GM21576 (cell line): ENCODE measurements around the gene NPIPA7.
"Not testable (repeated sequence)": the region's sequence is repeated elsewhere in the genome, so short reads cannot be mapped to it uniquely, and the experiment has no call there.

Experiments
- ATAC-seq: cut with Tn5 transposase; IDR thresholded peaks from one replicate; pipeline ENCODE4 v1.9.1; 2021; ENCODE audit warnings: mild to moderate bottlenecking, moderate library complexity; ENCODE audit not compliant: unreplicated experiment

The NPIPA7 gene

DNA sequence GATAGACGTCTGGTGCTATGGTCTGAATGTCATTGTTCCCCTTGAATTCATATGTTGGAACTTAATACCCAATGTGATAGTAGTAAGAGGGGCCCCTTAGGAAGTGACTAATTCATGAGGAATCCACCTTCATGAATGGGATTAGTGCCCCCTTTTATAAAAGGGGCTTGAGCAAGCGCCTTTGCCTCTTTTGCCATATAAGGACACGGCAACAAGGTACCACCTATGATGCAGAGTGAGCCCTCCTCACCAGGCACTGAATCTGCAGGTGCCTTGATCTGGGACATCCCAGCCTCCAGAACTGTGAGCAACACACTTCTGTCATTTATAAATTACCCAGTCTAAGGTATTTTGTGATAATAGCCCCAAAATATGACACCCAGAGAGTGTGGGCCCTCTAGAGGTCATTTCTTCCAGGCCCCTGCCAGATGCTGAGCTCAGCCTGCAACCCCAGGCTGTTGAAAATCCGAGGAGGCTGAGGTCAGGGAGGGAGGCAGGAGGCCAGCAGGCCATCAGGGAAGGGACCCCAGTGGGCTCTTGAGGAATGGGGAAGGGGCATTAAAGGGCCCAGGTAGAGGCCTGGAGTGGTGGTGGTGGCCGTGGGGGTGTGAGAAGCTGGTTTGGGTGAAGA lies 39.1 kb downstream of the NPIPA7 start:
- not testable (repeated sequence) for ATAC-seq

DNA sequence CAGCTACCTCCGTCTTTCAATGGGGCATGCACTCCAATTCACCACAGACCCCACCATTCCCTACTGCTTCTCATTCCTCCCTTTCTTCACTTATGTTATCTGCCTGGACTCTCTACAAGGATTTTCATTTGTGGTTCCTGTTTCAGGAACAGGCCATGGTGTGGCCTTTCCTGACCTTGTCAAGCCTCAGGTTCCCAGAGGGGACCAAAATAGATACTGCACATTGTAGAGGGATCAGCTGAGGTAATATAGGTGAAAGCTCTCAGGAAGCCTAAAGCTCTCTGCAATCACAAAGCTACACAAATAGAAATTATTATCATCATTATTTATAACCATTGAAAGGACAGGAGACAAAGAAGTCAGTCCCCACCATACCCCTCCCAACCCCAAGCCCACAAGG lies 41.6 kb downstream of the NPIPA7 start:
- not testable (repeated sequence) for ATAC-seq

DNA sequence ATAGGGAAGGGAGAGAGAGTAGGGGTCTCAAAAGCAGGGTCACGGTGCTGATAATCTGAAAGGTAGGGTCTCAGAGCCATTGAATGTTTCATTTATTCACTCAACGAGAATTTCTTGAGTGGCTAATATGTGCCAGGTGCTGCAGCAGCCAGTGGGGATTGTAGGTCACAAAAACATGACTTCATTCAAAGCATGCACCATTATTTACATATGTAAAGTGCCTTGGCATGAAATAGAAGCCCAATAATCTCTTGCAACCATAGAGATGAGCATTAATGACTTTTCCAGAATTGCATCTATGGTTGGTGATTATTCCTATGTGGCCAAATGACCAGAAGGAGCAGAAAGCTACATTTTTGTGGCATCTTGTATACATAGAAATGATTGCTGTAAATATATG lies 46.2 kb downstream of the NPIPA7 start:
- ATAC-seq: not testable (repeated sequence)

DNA sequence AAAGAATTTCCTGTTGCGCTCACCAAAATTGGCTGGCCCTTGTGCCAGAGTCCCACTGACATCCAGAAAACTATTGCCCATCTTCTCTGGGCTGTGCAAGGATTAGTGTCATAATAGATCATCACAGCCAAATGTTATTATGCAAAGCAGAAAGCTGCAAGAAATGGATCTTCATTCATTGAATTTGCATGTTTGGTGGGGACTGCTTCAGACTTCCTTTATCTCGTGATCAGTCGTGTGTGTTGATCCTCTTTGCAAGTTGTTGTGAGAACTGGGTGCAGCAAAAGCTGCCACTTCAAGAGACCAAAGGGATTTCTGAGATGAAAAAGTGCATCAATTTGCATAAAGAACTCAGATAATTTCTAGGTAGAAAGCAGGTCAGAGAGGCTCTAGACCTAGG lies 52.2 kb downstream of the NPIPA7 start:
- ATAC-seq: not testable (repeated sequence)

DNA sequence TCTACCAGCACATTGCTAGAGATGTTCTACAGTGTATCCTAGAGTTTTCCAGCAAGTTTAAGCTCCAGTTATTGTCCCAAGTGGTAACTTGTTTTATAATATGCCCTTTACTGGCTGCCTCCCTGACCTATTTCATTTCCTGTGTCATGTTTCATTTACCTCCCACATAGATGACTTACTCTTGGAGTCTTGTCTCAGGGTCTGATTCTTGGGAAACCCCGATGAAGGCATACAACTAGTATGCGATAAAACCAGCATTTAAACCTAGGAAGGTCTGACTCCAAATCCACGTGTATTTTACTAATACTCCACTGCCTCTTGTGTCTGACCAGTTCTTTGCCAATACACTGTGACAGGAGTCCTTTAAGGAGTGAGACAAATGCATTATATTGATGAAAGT lies 55.8 kb downstream of the NPIPA7 start:
- not testable (repeated sequence) for ATAC-seq

DNA sequence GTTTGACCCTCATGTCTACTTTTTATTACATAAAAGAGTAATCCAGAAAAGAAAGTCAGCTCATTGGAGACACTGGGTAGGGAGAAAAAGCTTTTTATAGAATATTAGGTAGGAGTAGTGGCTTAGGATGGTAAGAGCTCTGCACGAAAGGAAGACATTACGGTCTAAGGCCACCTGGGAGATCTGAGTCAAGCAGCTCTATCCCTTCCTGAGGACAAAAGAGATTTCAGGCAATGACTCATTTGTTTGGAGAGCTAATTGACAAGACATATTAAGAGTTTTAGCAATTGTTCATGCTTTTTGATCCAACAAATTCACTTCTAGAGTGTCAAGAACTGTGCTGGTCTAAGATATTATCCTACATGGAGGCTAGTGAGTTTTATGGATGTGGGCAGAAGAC lies 62.5 kb downstream of the NPIPA7 start:
- ATAC-seq: not testable (repeated sequence)
